Bladder microvascular endothelial cell (primary cell): ENCODE measurements around the gene HSF5. TPM values are rescaled to one million over a fixed set of nuclear protein-coding genes. Genes with fewer than 3 reads are reported as not detected.

Source experiments
- total RNA-seq: library from RNA; depleted of rRNA; stranded (reverse); fragments of >200 nt; gene quantifications from 2 replicates; pipeline ENCODE4 v1.2.3, GENCODE V29; 2014

The HSF5 gene, protein sequence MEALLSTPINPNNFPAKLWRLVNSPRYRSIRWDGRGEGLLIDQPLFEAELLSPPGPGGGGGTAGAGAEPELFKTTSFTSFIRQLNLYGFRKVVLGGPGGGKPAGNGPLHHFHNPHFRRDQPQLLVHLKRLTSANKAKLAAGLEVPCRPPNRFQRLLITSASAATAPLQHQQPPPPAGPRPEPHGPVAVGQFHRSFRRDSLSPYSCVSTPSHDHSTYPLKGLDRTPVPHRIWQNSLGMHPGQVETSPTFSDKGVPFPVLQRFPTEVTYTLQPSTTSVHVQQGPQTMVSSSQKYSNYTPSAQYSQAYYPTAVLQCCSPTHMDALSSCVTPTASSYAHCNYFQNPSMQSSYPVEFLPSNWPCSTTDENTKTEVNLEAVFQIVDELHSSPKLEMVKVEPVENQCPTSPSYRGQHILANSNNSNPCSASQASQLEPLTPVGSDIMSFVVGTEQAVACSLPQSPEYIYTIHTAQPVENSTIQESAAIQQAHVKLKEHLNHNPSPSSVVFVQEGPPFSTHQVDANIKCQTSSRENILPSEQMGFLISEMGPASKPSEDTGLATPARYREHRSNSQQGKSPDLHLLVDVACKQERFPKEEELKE
- total RNA-seq, result under 0.01 and 0.06 TPM in 2 replicates

DNA sequence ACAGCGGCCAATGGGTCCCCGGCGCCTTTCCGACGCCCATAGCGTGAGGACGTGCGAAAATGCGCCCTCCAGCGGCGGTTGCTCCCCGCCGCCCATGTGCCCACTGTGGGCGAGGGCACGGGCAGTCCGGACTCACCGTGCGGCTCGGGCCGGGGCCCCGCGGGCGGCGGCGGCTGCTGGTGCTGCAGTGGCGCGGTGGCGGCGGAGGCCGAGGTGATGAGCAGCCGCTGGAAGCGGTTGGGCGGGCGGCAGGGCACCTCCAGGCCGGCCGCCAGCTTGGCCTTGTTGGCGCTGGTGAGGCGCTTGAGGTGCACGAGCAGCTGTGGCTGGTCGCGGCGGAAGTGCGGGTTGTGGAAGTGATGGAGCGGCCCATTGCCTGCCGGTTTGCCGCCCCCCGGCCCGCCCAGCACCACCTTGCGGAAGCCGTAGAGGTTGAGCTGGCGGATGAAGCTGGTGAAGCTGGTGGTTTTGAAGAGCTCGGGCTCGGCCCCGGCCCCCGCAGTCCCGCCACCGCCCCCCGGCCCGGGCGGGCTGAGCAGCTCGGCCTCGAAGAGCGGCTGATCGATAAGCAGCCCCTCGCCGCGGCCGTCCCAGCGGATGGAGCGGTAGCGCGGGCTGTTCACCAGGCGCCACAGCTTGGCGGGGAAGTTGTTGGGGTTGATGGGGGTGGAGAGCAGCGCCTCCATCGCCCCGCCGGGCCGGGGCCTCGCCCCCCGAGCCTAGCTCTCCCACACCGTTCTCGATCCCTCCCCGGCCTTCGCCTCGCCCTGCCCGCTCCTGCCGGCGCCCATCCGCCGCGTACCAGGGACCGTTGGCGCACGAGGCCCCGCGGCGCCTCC, at the start of gene HSF5:
Gene HSF5 (minus strand): TSS at position 820 of the 839 bp plus-strand sequence. CDS start 134 bp downstream, at position 686.

DNA sequence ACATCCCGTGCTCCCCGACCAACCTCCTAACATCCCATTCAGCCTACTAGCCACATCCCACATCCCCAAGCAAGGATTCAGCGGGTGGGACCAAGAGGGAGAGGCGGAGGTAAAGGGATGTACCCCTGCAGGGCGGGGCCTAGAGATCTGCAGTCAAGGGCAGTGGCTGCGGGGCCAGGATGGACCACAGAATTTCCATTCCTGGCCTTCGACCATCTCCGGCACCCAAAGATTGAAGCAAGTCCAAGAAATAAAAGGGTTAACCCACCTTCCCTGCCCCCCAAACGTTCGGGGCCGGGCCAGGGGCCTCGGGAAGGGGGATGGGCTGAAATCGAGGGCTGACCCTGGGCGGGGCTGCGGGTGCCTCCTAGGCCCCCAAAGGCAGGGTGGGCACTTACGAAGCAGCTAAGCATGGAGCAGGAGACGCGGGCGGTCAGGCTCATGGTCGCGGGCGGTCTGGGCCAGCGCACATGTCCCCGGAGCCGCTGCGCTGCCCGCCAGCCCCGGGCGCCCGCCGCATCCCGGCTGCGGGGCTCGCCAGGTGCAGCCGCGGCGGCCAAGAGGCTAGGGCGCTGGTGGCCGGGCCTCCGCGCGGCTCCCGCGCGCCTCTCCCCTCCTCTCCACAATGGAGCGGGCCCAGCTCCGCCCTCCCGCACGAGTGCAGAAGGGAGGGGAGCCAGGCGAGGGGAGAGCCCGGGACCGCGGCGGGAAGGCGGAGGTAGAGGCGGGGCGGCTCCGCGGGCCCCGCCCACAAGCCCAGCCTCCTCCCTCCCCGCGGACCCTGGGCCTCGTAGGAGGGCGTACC, 26.0 kb upstream of the HSF5 start, which contains the start of gene MTMR4:
Gene MTMR4 (minus strand): TSS at position 674 of the 805 bp plus-strand sequence. CDS start 231 bp downstream, at position 443.

DNA sequence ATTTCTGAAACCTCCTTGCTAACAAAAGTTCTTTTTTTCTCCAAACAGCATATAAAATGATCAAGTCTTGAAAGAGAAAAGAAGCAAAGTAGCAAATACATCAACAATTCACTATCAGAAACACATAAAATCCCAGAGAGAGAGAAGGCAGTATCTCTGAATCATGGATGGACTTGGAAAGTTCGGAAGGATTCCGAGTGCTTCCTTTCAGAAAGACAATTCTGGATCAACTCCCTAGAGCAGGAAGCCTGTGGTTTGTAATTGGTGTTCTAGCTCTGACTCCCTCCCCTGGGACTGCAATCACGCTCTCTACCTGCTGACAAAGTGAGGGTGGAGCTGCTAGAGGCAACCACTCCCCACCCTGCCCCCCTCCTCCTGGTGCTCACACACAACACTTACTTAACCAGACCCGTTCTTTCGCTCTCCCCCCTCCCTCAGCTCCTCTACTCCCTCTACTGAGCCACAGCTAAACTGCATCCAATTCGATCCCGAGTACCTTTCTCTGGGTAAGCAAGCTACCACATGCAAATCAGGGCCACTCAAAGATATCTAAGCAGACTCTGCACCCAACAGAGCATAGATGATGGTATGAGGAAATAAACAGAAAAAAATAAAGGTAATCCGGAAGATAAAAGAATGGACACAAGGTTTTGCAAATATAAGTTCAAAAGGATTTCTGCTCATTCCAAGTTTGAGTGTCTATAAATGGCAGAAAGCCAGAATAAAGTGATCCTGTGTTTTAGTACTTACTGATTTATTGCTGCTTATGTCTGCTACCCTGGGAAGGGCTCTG, 70.7 kb downstream of the HSF5 start, which contains the start of gene RNF43:
Gene RNF43 (minus strand): TSS at position 235 of the 793 bp plus-strand sequence. CDS start 1,957 bp downstream, outside the sequence.

Other genes with a start within 250 kb of the HSF5 start
- gene LPO, start 249.8 kb downstream of the HSF5 start, total RNA-seq, result not detected in 2 replicates
- under 0.01 TPM in 1 of 2 replicates, not detected in the other for gene MPO, start 207.5 kb downstream of the HSF5 start, total RNA-seq
- gene TSPOAP1, start 159.6 kb downstream of the HSF5 start, total RNA-seq, result under 0.01 TPM in 1 of 2 replicates, not detected in the other
- 40.3 and 62.6 TPM in 2 replicates for gene SUPT4H1, start 136.2 kb downstream of the HSF5 start, total RNA-seq
- not detected in 2 replicates for gene RNF43, start 70.9 kb downstream of the HSF5 start, total RNA-seq
- gene MTMR4, start 26.2 kb upstream of the HSF5 start, total RNA-seq, result 30.0 and 43.7 TPM in 2 replicates
- gene TEX14, start 203.6 kb upstream of the HSF5 start, total RNA-seq, result under 0.01 TPM in 1 of 2 replicates, not detected in the other
- 20.2 and 29.2 TPM in 2 replicates for gene RAD51C, start 204.2 kb upstream of the HSF5 start, total RNA-seq